Activated gamma-delta T cell (primary cell): ENCODE data around the gene RPS6KB2.
"Not testable (repeated sequence)": the region's sequence is repeated elsewhere in the genome, so short reads cannot be mapped to it uniquely, and the experiment has no call there.

Source experiments
- DNase-seq: peaks from one replicate; lab custom pipeline; 2025; lab: John Stamatoyannopoulos, UW

RPS6KB2 gene

GRCh38 chr11:67397986-67398660 lies 30.2 kb upstream of the RPS6KB2 start:
- DNase-seq, result no peak

GRCh38 chr11:67398661-67399563 lies 29.4 kb upstream of the RPS6KB2 start:
- no peak for DNase-seq

- DNase-seq, result no peak
Measured at GRCh38 chr11:67400251-67400941, 27.9 kb upstream of the RPS6KB2 start.

GRCh38 chr11:67400942-67401494 lies 27.3 kb upstream of the RPS6KB2 start:
- DNase-seq, result peak; percentile 55

- peak; percentile 92 for DNase-seq
Measured at GRCh38 chr11:67401495-67402191, 26.7 kb upstream of the RPS6KB2 start, which contains the start of gene PPP1CA. PPP1CA (minus strand) TSS chr11:67401858; CDS start chr11:67401782, 76 bp downstream.

GRCh38 chr11:67402192-67402839 lies 26.0 kb upstream of the RPS6KB2 start:
- not testable (repeated sequence) for DNase-seq

- not testable (repeated sequence) for DNase-seq
Measured at GRCh38 chr11:67403085-67403484, 25.2 kb upstream of the RPS6KB2 start.

GRCh38 chr11:67404515-67405195 lies 23.6 kb upstream of the RPS6KB2 start:
- DNase-seq, result no peak

GRCh38 chr11:67405196-67405567 lies 23.1 kb upstream of the RPS6KB2 start:
- no peak for DNase-seq

- no peak for DNase-seq
Measured at GRCh38 chr11:67405688-67406339, 22.5 kb upstream of the RPS6KB2 start.

GRCh38 chr11:67406420-67406968 lies 21.8 kb upstream of the RPS6KB2 start:
- DNase-seq, result no peak

- DNase-seq, result no peak
Measured at GRCh38 chr11:67406969-67407687, 21.2 kb upstream of the RPS6KB2 start.

GRCh38 chr11:67407688-67408163 lies 20.6 kb upstream of the RPS6KB2 start:
- DNase-seq, result no peak

GRCh38 chr11:67408437-67409200 lies 19.7 kb upstream of the RPS6KB2 start:
- no peak for DNase-seq

- peak; percentile 58 for DNase-seq
Measured at GRCh38 chr11:67409261-67409666, 19.0 kb upstream of the RPS6KB2 start.

- no peak for DNase-seq
Measured at GRCh38 chr11:67409781-67410368, 18.4 kb upstream of the RPS6KB2 start.

- no peak for DNase-seq
Measured at GRCh38 chr11:67410369-67410831, 17.9 kb upstream of the RPS6KB2 start.
